HG03175 (cell line): ENCODE data around the gene DLX4.

Source experiments
- ATAC-seq: cut with Tn5 transposase; IDR thresholded peaks from one replicate; pipeline ENCODE4 v1.9.1; 2021; ENCODE audit warnings: mild to moderate bottlenecking, moderate library complexity; ENCODE audit not compliant: unreplicated experiment

The DLX4 gene

DNA sequence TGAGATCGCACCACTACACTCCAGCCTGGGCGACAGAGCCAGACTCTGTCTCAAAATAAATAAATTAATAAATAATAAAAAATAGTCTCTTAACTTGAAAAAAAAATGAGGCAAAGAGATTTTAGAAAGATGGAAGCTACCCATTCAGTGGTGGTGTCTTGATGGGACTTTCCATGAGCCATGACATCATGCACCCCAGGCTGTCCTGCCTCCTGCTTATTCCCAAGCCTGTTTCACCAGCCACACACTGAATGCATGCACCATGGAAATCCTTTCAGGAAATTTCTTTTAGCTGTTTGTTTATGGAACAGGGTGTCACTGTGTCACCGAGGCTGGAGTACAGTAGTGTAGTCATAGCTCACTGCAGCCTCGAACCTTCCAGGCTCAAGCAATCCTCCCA lies 34.9 kb downstream of the DLX4 start:
- no peak for ATAC-seq

DNA sequence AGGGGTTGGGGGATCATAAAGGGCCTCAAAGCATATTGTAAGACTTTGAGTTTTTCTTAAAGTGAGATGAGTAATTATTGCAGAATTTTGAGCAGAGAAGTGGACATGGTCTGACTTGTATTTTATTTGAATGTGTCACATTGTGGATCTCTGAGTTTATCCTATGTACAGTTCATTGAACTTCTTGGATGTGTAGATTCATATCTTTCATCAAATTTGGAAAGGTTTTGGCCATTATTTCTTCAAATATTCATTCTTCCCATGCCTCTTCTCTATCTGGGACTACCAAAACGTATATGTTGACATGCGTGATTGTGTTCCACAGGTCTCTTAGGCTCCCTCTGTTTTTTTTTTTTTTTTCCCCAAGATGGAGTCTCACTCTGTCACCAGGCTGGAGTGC lies 40.3 kb downstream of the DLX4 start:
- ATAC-seq, result no peak

DNA sequence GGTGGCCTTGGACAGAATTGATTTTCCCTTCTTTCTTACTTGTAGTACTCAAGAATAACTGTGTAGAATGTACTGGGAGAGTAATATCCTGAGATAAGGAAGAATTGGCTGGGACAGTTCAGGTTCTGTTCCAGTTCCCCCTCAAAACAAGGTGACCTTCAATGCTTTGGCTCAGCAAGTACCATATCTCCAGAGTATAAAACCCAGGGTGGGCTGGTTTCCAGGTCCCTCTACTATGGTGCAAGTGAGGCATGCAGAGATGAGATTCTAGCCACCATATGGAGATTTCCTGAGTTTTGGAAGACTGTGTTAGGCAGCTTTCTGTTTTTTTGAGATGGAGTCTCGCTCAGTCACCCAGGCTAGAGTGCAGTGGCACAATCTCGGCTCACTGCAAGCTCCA lies 44.1 kb downstream of the DLX4 start:
- ATAC-seq, result no peak

DNA sequence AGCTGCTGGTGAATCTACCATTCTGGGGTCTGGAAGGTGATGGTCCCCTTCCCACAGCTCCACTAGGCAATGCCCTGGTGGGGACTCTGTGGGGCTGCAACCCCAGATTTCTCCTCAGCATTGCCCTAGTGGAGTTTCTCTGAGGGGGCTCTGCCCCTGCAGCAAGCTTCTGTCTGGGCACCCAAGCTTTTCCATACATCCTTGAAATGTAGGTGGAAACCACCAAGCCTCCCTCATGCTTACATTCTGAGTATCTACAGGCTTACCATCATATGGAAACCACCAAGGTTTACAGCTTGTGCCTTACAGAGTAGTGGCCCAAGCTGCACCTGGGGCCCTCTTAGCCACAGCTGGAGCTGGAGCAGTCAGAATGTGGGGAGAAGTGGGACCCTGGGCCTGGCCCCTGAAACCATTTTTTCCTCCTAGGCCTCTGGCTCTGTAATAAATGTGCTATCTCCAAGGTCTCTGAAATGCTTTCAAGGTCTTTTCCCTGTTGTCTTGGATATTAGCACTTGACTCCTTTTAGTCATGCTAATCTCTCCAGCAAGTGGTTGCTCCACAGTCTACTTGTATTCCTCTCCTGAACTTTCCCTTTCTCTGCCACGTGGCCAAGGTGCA lies 45.6 kb downstream of the DLX4 start:
- no peak for ATAC-seq

DNA sequence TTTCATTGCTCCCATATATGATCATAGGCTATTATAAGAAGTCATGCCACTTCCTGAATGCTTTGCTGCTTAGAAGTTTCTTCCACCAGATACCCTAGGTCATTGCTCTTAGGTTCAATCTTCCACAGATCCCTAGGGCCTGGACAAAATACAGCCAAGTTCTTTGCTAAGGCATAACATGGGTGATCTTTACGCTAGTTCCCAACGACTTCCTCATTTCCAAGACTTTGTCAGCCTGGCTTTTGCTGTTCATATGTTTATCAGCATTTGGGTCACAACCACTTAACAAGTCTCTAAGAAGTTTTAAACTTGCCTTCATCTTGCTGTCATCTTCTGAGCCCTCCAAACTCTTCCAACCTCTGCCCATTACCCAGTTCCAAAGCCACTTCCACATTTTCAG lies 46.2 kb downstream of the DLX4 start:
- ATAC-seq, result no peak

DNA sequence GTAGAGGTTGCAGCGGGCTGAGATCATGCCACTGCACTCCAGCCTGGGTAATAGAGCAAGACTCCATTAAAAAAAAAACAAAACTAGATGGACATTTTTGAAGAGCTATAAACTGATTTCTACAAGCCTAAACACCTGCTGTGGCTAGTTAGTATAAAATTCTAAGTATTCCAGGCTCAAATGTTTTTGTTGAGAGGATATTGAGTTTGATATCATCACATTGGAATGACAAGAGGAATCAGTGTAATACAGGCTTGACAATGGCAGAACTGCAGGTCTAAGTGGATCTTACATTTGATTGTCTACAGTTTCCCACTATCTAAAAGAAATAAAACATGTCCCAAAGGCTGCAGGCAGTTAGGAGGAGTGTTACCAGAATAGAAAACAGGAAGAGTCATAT lies 49.9 kb downstream of the DLX4 start:
- ATAC-seq, result no peak

DNA sequence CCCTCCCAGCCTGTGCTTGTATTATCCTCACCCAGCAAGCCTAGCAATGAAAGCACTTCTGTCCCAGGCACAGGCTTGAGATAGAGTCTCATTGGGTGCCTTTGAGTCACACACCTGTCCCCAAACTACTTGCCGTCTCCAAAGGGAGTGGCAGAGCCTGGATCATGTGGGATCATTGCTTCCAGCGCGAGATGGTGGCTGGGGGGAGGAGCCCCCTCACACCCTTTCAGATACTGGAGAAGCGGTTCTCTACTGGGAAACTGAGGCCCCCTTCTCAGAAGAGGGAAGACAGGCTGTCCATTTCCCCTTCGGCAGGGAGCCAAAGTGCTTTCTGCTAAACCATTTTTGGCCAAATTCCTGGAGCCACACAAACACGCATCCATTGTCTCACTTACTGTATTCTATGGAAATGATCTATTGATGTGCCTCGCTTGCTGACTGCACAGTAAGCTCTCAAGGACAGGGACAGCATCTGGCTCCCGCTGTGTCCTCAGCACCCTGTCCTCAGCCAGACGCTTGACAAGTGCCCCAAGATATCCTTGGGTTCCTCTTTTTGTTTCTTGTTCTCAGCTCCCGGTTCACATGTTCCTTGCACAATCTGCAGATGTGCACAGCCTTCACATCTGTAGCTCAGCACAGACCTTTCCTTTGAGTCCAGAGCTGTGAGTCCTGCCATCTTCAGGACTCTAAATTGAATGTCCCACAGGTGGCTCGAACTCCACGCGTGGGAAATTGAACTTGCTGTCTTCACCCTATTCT lies 52.0 kb downstream of the DLX4 start:
- ATAC-seq, result no peak

DNA sequence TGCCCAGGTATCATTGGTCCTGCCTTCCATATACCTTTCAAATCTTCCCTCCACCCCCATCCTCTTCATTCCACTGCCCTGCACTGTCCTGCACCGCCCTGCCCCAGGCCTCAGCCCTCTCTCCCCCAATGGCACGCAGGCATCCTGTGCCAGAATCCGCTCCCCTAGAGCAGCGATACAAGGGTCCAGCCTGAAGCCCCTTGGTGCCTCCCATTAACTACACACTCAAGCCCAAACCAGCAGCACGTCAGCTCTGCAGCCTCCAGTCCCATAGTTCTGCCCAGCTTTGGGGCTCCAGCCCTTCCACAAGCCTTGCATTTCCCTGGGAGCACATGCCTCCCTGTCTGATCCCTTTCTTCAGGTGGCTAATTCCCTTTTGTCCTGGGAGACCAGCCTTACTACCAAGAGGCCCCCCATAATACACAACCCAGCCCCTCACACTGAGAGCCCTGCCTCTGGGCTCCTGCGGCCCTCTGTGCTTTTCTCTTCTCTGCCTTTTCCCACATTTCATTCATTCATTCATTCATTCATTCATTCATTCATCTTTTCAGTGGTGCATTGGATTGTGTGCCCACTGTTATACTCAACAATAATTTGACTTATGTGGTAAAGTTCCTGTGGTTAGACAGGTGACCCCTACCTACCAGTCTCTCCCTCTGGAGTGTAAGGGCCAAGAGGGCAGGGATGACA lies 52.8 kb downstream of the DLX4 start:
- no peak for ATAC-seq

DNA sequence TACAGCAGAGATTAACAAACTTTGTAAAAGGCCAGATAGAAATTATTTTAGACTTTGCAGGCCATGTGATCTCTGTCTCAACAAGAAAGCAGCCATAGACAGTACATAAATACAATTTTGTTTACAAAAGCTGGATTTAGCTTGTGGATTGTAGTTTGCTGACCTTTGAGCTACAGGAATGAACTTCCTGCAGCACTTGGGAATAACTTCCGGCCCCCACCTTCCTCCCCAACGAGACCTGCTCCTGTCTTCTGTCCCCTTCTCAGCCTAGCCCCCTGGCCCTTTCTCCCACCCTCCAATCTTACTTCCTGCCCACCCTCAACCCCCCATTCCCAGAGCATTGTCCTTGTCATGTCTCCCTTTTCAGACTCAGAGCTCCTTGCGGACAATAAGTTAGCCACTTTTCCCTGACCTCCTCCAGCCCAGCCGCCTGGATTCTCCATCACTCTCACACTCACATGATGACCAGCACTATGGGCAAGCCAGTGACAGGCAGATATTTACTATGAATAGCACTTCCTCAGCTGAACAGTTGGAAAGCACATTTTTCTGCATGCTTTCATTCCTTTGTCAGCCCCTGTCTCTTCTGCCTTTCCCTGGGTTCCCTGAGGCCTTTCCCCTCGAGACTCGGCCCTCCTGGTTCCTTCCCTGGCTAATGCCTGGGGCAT lies 53.6 kb downstream of the DLX4 start:
- no peak for ATAC-seq

DNA sequence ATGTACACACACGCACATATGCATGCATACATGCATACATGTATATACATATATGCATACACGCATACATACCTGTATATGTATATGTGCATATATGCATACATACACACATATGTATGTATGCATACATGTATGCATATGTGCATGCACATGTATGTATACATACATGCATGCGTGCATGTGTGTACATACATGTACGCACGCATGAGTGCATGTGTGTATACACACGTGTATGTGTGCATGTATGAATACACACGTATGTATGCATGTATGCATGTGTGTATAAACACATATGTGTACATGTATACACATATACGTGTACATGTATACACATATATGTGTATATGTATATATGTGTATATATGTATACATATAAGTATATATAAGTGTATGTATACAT lies 54.5 kb downstream of the DLX4 start:
- ATAC-seq, result no peak
